CD4-positive, alpha-beta T cell (primary cell): Measurements from ENCODE around the gene MYBPH. TPM values are rescaled to one million over a fixed set of nuclear protein-coding genes. Genes with fewer than 3 reads are reported as not detected.

Experiments used
- ATAC-seq: fragments of 200-7000 bp; cut with Tn5 transposase; one replicate; pipeline ENCODE4 v1.10.0; 2022; ENCODE audit warnings: mild to moderate bottlenecking; ENCODE audit not compliant: poor library complexity
- CTCF ChIA-PET: fragments of 350-600 bp; sonication (Branson Sonifier 250); formaldehyde crosslinking; loops from one replicate; lab custom pipeline; 2021; ENCODE audit warnings: antibody characterized with exemption, inconsistent platforms; lab: Charles Lee
- POLR2A ChIA-PET: fragments of 350-600 bp; sonication (Branson Sonifier 250); formaldehyde crosslinking; loops from one replicate; lab custom pipeline; 2021; ENCODE audit warnings: antibody characterized with exemption, inconsistent platforms; lab: Charles Lee
- DNase-seq, 14 experiments: peaks; one replicate each; pipeline ENCODE4 v3.0.0-alpha.2; 2013 to 2020; ENCODE audit warnings: mixed read lengths in 2 of 14
- H3K27ac ChIP-seq, 2 donors: one replicate each; pipeline versions ENCODE4 v1.5.1 to v1.7.0; 2013; ENCODE audit warnings: low read length in 2 of 2, low read depth in 1 of 2, mild to moderate bottlenecking in 1 of 2
- H3K27me3 ChIP-seq, 2 experiments: 1 replicate in 1 of 2; 2 replicates in 1 of 2; pipeline versions ENCODE4 v1.6.1 to v1.7.0; 2013; ENCODE audit warnings: low read length in 2 of 2, control low read depth in 1 of 2, mild to moderate bottlenecking in 1 of 2, moderate library complexity in 1 of 2; ENCODE audit not compliant: insufficient read depth in 2 of 2, control insufficient read depth in 1 of 2
- H3K36me3 ChIP-seq: one replicate; pipeline ENCODE4 v1.6.1; 2013; ENCODE audit warnings: low read length, control low read depth; ENCODE audit not compliant: insufficient read depth
- H3K4me1 ChIP-seq: one replicate; pipeline ENCODE4 v1.6.1; 2013; ENCODE audit warnings: low read length, control low read depth; ENCODE audit not compliant: insufficient read depth
- H3K4me3 ChIP-seq: one replicate; pipeline ENCODE4 v1.5.1; 2013; ENCODE audit warnings: mild to moderate bottlenecking, low read length, moderate library complexity
- H3K9me3 ChIP-seq, 2 experiments: 1 replicate in 1 of 2; 2 replicates in 1 of 2; pipeline versions ENCODE4 v1.6.1 to v1.7.0; 2013; ENCODE audit warnings: low read length in 2 of 2, mild to moderate bottlenecking in 2 of 2, control low read depth in 1 of 2, moderate library complexity in 1 of 2; ENCODE audit not compliant: control insufficient read depth in 1 of 2, insufficient read depth in 1 of 2
- H3K27ac Mint-ChIP-seq: one replicate; pipeline ENCODE4 v1.8.0; 2020; ENCODE audit warnings: mixed read lengths
- H3K27me3 Mint-ChIP-seq: one replicate; pipeline ENCODE4 v1.8.0; 2021; ENCODE audit warnings: mixed read lengths
- H3K36me3 Mint-ChIP-seq: one replicate; pipeline ENCODE4 v1.8.0; 2021; ENCODE audit warnings: low read depth, mixed read lengths
- H3K4me1 Mint-ChIP-seq: one replicate; pipeline ENCODE4 v1.8.0; 2021; ENCODE audit warnings: low read depth, mixed read lengths
- H3K4me3 Mint-ChIP-seq: one replicate; pipeline ENCODE4 v1.8.0; 2020; ENCODE audit warnings: mild to moderate bottlenecking, mixed read lengths
- H3K9me3 Mint-ChIP-seq: one replicate; pipeline ENCODE4 v1.8.0; 2020; ENCODE audit warnings: mixed read lengths
- CTCF ChIP-seq: fragments of 200-600 bp; IDR thresholded peaks from one replicate; pipeline ENCODE4 v1.8.0; 2022; ENCODE audit warnings: antibody characterized with exemption, mild to moderate bottlenecking
- intact Hi-C, 2 experiments: fragments of 100-400 bp; cut with DNase I in 1 of 2; cut with micrococcal nuclease in 1 of 2; formaldehyde crosslinking; loops; one replicate each; pipeline versions ENCODE4 v1.15.1 to v1.9.0; 2023 to 2025; cut with DNase I, micrococcal nuclease
- total RNA-seq, 174 experiments: library from RNA in 2 of 174; stranded (reverse) in 2 of 174; gene quantifications; one replicate each; pipeline ENCODE4 v1.2.3 and lab custom pipeline; 2021 to 2026

MYBPH gene
- total RNA-seq, 2 experiments from 2014 or later, result not detected

- Histone ChIP-seq H3K9me3 (no peaks in the 10 kb centered on the region), H3K27ac (no peak overlapping the region), H3K4me3 (no peak overlapping the region), H3K4me1 (no peaks in the 10 kb centered on the region), H3K36me3 (no peaks in the 10 kb centered on the region), H3K27me3 (no peaks in the 10 kb centered on the region)
- intact Hi-C loops, result no loop called here
- Mint-ChIP-seq H3K4me1 (no peaks in the 10 kb centered on the region), H3K4me3 (no peak overlapping the region), H3K36me3 (no peaks in the 10 kb centered on the region), H3K27me3 (peaks cover 10% of the 10 kb centered on the region), H3K9me3 (no peaks in the 10 kb centered on the region), H3K27ac (no peak overlapping the region)
- ATAC-seq, result no peak
- DNase-seq, result no peak
- no peak for TF ChIP-seq CTCF
- CTCF ChIA-PET, result no interaction called here
- POLR2A ChIA-PET, result no interaction called here
Observed at GRCh38 chr1:203151362-203152157, 24.1 kb downstream of the MYBPH start.

GRCh38 chr1:203150511-203151297, 24.9 kb downstream of the MYBPH start:
- Mint-ChIP-seq H3K9me3 (no peaks in the 10 kb centered on the region), H3K27me3 (peaks cover 5% of the 10 kb centered on the region), H3K4me1 (no peaks in the 10 kb centered on the region), H3K36me3 (no peaks in the 10 kb centered on the region), H3K4me3 (no peak overlapping the region), H3K27ac (no peak overlapping the region)
- no peaks in the 10 kb centered on the region for H3K27me3 ChIP-seq
- H3K4me1 ChIP-seq, result no peaks in the 10 kb centered on the region
- no peak for TF ChIP-seq CTCF
- ATAC-seq, result no peak
- intact Hi-C loops, result no loop called here
- no peak overlapping the region for H3K27ac ChIP-seq
- no peaks in the 10 kb centered on the region for H3K9me3 ChIP-seq
- H3K4me3 ChIP-seq, result no peak overlapping the region
- no peaks in the 10 kb centered on the region for H3K36me3 ChIP-seq
- ChIA-PET CTCF (no interaction called here), POLR2A (no interaction called here)
- no peak for DNase-seq

- Mint-ChIP-seq H3K4me3 (no peak overlapping the region), H3K36me3 (no peaks in the 10 kb centered on the region), H3K9me3 (no peaks in the 10 kb centered on the region), H3K4me1 (no peaks in the 10 kb centered on the region), H3K27me3 (no peaks in the 10 kb centered on the region), H3K27ac (no peak overlapping the region)
- TF ChIP-seq CTCF, result no peak
- DNase-seq, result no peak
- ChIA-PET POLR2A (no interaction called here), CTCF (no interaction called here)
- intact Hi-C loops, result no loop called here
- no peak for ATAC-seq
- no peak overlapping the region for H3K4me3 ChIP-seq
- no peaks in the 10 kb centered on the region for H3K36me3 ChIP-seq
- H3K4me1 ChIP-seq, result no peaks in the 10 kb centered on the region
- H3K9me3 ChIP-seq, result no peaks in the 10 kb centered on the region
- H3K27ac ChIP-seq, result no peak overlapping the region
- no peaks in the 10 kb centered on the region for H3K27me3 ChIP-seq
Observed at GRCh38 chr1:203149188-203149840, 26.3 kb downstream of the MYBPH start.
